ENCODE measurements around the gene IGSF9.
A peak's percentile ranks its signal among the peaks of the same experiment; 100 is the strongest.

IGSF9 gene

DNA sequence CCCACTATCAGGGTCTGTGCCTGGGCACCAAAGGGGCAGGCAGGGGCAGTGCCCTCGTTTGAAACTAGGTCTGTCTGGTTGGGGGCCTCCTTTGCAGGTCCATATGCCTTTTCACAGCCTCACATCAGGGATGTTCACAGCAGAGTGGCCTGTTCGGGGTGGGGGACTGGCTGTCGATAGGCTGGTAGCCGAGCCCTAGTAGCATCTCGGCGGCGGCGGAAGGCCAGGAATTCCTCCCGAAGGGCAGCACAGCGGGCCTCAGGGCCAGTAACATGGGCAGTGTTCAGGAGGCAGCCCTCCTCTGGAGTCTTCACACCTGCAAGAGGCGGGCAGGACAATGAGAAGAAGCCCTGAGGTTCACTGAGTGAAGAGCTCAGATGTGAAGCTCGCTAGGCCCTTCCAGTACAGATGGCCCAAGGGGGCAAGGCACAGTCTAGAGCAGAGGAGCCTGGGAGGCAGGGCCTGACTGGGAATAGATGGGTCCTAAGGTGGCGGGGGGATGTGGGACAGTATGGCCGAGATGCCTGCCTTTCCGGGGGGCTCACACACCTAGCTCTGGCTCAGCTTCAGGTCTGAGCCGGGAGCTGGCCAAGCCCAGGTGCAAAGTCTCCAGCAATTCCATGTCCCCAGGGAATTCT lies 18.1 kb downstream of the IGSF9 start:
- CTCF ChIA-PET: interaction anchor here (0.8 to 3.4 kb wide), 4 partner anchors 8 to 79 kb away, joined by 3 to 24 read pairs (median 10); no protein-coding TSS in a partner anchor
- POLR2A ChIA-PET: interaction anchor here (0.9 kb wide), 1 partner anchor 11 kb away, joined by 3 read pairs; no protein-coding TSS in a partner anchor

DNA sequence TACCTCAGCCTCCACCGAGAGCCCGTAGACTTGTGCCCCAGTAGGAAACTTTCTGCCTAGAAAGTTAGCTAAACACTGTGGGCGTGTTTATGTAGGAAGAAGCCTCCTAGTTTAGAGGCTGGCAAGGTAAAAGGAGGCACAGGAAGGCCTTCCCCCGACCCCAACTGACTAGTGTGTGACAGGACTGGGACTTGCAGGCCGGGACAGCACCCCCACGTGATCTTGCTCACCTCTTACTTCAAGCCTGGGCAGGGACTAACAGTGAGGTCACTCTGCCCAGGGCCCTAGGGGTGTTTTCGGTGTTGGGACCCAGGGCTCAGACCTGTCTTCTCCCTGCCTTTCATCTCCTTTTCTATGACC lies 19.7 kb downstream of the IGSF9 start:
- DNase-seq (ENCODE audit: extremely low spot score): peak; percentile 59
- ChIA-PET POLR2A (interaction anchor here (0.9 to 1.4 kb wide), 3 partner anchors 9 to 36 kb away, joined by 3 to 6 read pairs (median 4); no protein-coding TSS in a partner anchor), CTCF (interaction anchor here (0.9 to 5.3 kb wide), 6 partner anchors 11 to 136 kb away, joined by 3 to 50 read pairs (median 6); no protein-coding TSS in a partner anchor)
- no peak for TF ChIP-seq CTCF (IDR thresholded peaks at IDR 0.05; ENCODE audit: control extremely low read depth, extremely low read depth, low read depth, missing control alignments)

More for the DNA sequence above, 18.1 kb downstream of the IGSF9 start:
- DNase-seq (ENCODE audit: extremely low spot score): no peak
- TF ChIP-seq CTCF (IDR thresholded peaks at IDR 0.05; ENCODE audit: control extremely low read depth, extremely low read depth, low read depth, missing control alignments): no peak

- ChIA-PET POLR2A (interaction anchor here (0.6 to 1.4 kb wide), 10 partner anchors 9 to 98 kb away, joined by 3 to 6 read pairs (median 3); no protein-coding TSS in a partner anchor), CTCF (interaction anchor here (0.8 to 5.3 kb wide), 11 partner anchors 10 to 135 kb away, joined by 3 to 50 read pairs (median 5); no protein-coding TSS in a partner anchor)
- TF ChIP-seq CTCF (IDR thresholded peaks at IDR 0.05; ENCODE audit: control extremely low read depth, extremely low read depth, low read depth, missing control alignments): no peak
- peak; percentile 91 for DNase-seq (ENCODE audit: extremely low spot score)
These were observed 20.4 kb downstream of the IGSF9 start, which contains the start of gene TAGLN2 for GRCh38 chr1:159924791-159925718. TAGLN2 (minus strand) TSS chr1:159925507; CDS start chr1:159920509, 4,998 bp downstream.

DNA sequence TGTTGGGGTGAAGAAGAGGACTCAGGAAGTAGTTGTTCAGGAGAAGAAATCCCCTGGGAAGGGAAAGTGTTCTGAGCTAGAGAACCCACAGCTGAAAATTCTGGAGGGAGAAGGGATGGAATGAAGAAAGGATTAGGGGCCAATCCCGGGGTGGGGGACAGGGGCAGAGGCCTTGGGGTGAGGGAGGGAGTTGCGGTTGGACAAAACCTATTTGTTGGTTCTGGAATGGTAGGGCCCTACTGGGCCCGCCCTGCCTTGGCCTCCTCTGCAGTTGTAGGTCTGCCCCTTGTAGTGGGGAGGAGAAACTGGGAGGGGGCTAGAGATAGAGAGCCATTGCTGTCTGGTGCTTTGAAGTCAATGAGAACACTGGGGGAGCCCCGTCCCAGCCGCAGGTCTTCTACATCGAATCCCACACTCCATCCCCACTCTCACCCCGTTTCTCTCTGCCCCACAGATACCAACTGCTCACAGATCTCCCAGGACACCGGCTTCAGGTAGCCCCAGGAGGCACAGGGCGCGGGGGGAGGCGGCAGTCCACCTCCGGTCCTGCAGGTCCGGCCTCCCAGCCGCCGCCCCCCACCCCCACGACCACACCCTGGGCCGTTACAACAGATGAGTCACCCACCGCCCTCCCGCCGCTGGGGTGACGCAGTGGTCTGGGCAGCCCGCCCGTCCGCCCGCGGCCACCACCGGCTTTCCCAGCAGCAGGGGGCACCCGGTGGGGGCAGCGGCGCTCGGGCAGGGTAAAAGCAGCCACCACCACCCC lies 21.2 kb downstream of the IGSF9 start:
- ChIA-PET POLR2A (interaction anchor here (0.6 to 1.2 kb wide), 4 partner anchors 8 to 23 kb away, joined by 3 to 4 read pairs (median 4); no protein-coding TSS in a partner anchor), CTCF (interaction anchor here (0.7 to 5.3 kb wide), 10 partner anchors 7 to 122 kb away, joined by 3 to 50 read pairs (median 4); no protein-coding TSS in a partner anchor)
- TF ChIP-seq CTCF (IDR thresholded peaks at IDR 0.05; ENCODE audit: control extremely low read depth, extremely low read depth, low read depth, missing control alignments): no peak
- DNase-seq (ENCODE audit: extremely low spot score): peak; percentile 83

DNA sequence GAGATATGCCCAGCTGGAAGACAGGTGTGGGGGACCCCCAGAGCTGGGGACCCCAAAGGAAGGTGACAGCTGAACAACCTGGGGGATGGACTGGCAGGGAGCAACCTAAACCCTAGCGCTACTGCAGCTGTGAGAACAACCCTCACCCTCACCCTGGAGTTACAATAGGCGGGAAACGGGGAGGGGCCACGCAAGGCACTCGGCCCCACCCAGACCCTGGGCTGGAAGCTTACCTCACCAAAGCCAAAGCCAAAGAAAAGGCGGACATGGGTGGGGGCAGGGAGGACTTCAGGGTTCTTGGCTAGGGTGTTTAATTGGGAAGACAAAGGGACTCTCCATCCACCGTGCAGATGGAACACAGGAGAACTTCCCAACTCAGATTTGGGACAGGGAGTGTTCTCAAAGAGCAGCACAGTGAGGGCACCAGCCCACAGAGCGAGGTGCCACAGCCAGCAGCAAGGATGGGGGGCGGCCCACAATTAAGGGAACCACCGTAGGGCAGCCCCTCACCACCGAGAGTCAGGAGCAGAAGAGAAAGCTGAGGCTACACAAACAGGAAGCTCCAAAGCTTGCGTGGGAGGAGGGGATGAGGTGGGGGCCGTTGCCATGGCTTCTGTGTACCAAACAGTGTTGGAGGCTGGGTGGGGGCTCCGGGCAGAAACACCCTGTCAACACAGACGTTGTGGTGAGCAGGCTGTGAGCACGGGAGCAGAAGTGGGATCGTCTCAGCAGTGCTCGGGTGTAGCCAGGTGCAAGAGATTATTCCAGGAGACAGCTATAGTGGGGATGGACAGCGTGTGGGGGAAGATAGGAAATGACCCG lies 22.0 kb downstream of the IGSF9 start:
- ChIA-PET POLR2A (interaction anchor here (0.5 to 1.2 kb wide), 3 partner anchors 9 to 290 kb away, joined by 3 to 4 read pairs (median 3); no protein-coding TSS in a partner anchor), CTCF (interaction anchor here (0.7 to 5.3 kb wide), 9 partner anchors 8 to 124 kb away, joined by 3 to 50 read pairs (median 4); no protein-coding TSS in a partner anchor)
- no peak for TF ChIP-seq CTCF (IDR thresholded peaks at IDR 0.05; ENCODE audit: control extremely low read depth, extremely low read depth, low read depth, missing control alignments)
- DNase-seq (ENCODE audit: extremely low spot score): peak; percentile 84

All from GM10248 (cell line).